Glutamatergic neuron (in vitro differentiated cells): ENCODE measurements around the gene TNFSF12. TPM values are rescaled to one million over a fixed set of nuclear protein-coding genes. Genes with fewer than 3 reads are reported as not detected.
"Not testable (repeated sequence)": the region's sequence is repeated elsewhere in the genome, so short reads cannot be mapped to it uniquely, and the experiment has no call there.

Experiments used
- DNase-seq: peaks from one replicate; pipeline ENCODE4 v3.0.0; 2022
- H3K27ac Mint-ChIP-seq: one replicate; pipeline ENCODE4 v1.8.0; 2020; ENCODE audit warnings: mild to moderate bottlenecking, mixed read lengths, inconsistent platforms; ENCODE audit not compliant: unreplicated experiment
- H3K27me3 Mint-ChIP-seq: one replicate; pipeline ENCODE4 v1.8.0; 2020; ENCODE audit warnings: mild to moderate bottlenecking, moderate library complexity, mixed read lengths, inconsistent platforms; ENCODE audit not compliant: unreplicated experiment
- H3K36me3 Mint-ChIP-seq: one replicate; pipeline ENCODE4 v1.8.0; 2020; ENCODE audit warnings: mild to moderate bottlenecking, mixed read lengths, inconsistent platforms; ENCODE audit not compliant: unreplicated experiment
- H3K4me1 Mint-ChIP-seq: one replicate; pipeline ENCODE4 v1.8.0; 2020; ENCODE audit warnings: mild to moderate bottlenecking, low read depth, mixed read lengths, inconsistent platforms; ENCODE audit not compliant: unreplicated experiment
- H3K4me3 Mint-ChIP-seq: one replicate; pipeline ENCODE4 v1.8.0; 2020; ENCODE audit warnings: mild to moderate bottlenecking, mixed read lengths, inconsistent platforms; ENCODE audit not compliant: unreplicated experiment
- H3K9me3 Mint-ChIP-seq: one replicate; pipeline ENCODE4 v1.8.0; 2020; ENCODE audit warnings: mild to moderate bottlenecking, moderate library complexity, mixed read lengths, inconsistent platforms; ENCODE audit not compliant: unreplicated experiment
- total RNA-seq: library from RNA; stranded (reverse); fragmentation: NEBNext Ultra II Directional; extraction: Animal tissue kit (Norgen Biotek cat#: 25700); gene quantifications from one replicate; pipeline ENCODE4 v1.2.1, GENCODE V29; 2021; ENCODE audit not compliant: unreplicated experiment
- TF ChIP-seq, protein P1 (sequence below): fragments of 200-600 bp; sonication (generic); IDR thresholded peaks from one replicate; pipeline ENCODE4 v1.5.0; 2021; ENCODE audit not compliant: partially characterized antibody, unreplicated experiment

TNFSF12 gene
- total RNA-seq, 1 donor from 2014 or later: 0.83 TPM

DNA sequence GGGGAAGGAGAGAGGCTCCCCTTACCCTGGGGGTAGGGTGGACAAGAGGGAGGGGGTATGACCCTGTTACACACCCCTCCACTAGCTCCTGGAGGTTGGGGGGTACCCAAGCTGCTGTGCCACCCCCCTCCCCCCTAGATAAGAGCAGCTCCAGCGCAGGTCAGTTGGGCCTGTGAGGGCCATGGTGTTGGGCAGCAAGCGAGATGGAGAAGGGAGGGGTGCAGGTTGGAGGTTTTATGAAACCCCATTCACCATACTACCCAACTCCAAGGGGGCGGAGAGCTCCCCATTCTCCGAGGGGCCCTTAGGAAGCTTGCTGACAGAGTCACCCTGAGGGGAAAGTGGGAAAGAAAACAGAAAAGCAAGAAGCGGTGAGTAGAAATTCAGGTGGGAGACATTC is 42.7 kb downstream of the TNFSF12 start:
- no peak for DNase-seq
- TF ChIP-seq, protein P1, sequence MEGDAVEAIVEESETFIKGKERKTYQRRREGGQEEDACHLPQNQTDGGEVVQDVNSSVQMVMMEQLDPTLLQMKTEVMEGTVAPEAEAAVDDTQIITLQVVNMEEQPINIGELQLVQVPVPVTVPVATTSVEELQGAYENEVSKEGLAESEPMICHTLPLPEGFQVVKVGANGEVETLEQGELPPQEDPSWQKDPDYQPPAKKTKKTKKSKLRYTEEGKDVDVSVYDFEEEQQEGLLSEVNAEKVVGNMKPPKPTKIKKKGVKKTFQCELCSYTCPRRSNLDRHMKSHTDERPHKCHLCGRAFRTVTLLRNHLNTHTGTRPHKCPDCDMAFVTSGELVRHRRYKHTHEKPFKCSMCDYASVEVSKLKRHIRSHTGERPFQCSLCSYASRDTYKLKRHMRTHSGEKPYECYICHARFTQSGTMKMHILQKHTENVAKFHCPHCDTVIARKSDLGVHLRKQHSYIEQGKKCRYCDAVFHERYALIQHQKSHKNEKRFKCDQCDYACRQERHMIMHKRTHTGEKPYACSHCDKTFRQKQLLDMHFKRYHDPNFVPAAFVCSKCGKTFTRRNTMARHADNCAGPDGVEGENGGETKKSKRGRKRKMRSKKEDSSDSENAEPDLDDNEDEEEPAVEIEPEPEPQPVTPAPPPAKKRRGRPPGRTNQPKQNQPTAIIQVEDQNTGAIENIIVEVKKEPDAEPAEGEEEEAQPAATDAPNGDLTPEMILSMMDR: no peak
- Mint-ChIP-seq H3K36me3 (no peaks in the 10 kb centered on the region), H3K4me3 (no peak overlapping the region), H3K27ac (no peak overlapping the region), H3K27me3 (peaks cover 7% of the 10 kb centered on the region), H3K9me3 (peaks cover 1% of the 10 kb centered on the region), H3K4me1 (peaks cover 15% of the 10 kb centered on the region)

DNA sequence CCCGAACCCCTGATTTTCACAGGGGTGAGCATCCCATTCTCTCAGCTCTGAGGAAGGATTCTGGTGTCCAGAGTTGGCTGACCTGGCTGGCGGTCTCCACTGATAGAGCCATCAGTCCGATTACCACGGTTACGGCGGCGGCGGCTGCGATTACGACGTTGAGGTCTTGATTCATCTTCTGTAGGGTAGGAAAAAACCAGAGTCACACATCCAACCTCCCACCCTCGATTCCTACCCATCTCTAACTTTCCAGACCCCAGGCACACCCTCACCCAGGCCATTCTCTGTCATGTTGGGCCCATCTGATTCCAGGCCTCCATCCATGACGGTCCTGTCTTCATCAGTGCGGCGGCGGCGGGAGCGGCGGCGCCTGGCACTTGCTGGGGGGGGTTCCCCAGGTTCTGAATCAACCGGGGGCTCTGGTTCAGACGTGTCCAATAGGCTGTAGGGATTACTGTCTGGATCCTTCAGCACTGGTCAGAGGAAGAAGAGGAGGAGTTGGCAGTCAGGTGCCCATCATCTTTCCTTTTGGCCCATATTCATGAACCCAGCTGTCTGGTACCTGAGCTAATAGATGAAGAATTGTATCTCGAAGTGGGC is 43.7 kb downstream of the TNFSF12 start:
- no peak for DNase-seq
- TF ChIP-seq, protein P1: no peak
- Mint-ChIP-seq H3K9me3 (peaks cover 1% of the 10 kb centered on the region), H3K27ac (no peak overlapping the region), H3K36me3 (no peaks in the 10 kb centered on the region), H3K4me1 (peaks cover 15% of the 10 kb centered on the region), H3K27me3 (peaks cover 7% of the 10 kb centered on the region), H3K4me3 (no peak overlapping the region)

DNA sequence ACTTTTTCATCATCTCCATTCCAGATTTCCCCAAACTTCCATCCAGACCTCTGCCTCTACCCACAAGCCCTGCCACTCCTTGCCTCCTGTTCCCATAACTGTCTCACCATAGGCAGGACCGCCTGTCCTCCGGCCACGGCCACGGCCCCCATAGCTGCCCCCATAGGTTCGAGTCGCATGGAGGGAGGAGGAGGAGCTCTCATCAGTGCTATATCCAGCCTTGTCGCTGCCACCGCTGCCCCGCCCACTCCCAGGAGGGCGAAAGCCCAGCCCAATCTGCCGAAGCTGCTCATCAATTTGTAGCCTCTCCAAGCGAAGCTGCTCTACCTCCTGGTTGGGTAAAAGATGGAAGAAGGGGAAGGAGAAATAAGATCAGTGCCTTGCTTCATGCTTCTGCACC is 44.4 kb downstream of the TNFSF12 start:
- TF ChIP-seq, protein P1: no peak
- H3K27ac Mint-ChIP-seq: peak overlapping the region; percentile 34
- peak overlapping the region; percentile 17 for H3K4me3 Mint-ChIP-seq
- peaks cover 15% of the 10 kb centered on the region for H3K4me1 Mint-ChIP-seq
- peaks cover under 1% of the 10 kb centered on the region for H3K36me3 Mint-ChIP-seq
- peak; percentile 64 for DNase-seq
- peaks cover 7% of the 10 kb centered on the region for H3K27me3 Mint-ChIP-seq
- no peaks in the 10 kb centered on the region for H3K9me3 Mint-ChIP-seq

DNA sequence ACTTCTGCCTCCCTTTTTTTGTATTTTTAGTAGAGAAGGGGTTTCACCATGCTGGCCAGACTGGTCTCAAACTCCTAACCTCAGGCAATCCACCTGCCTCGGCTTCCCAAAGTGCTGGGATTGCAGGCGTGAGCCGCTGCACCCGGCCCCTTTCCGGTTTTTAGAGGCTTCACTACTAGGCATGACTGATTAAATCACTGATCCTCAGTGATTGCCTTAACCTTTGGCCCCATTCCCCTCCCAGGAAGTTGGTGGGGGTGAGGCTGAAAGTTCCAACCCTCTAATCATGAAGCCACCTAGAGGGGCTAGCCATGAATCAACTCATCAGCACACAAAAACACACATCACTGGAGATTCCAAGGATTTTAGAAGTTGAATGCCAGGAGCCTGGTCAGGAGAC is 48.7 kb downstream of the TNFSF12 start:
- not testable (repeated sequence) for DNase-seq, H3K27me3 Mint-ChIP-seq, H3K4me3 Mint-ChIP-seq, H3K9me3 Mint-ChIP-seq, H3K27ac Mint-ChIP-seq, H3K36me3 Mint-ChIP-seq
- H3K4me1 Mint-ChIP-seq: peaks cover 13% of the 10 kb centered on the region

DNA sequence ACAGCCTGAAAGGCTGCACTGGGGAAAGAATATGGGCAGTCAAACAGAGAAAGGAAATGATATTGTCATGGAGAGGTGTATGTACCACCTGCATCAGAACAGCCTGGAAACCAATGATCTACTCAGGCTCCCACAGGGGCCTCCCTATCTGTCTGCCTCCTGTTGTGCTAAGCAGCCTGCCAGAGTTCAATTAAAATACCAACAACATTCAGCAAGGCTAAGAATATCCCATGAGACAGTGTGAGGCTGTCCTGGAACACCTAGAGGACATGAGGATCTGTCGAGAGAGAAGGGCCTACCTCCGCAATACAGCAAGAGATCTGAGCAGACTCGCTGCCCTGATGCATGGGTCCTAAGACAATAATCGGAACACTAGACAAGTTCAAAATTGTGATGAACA is 57.4 kb downstream of the TNFSF12 start:
- peak overlapping the region; percentile 63 for H3K27ac Mint-ChIP-seq
- TF ChIP-seq, protein P1: no peak
- peaks cover 3% of the 10 kb centered on the region for H3K9me3 Mint-ChIP-seq
- H3K36me3 Mint-ChIP-seq: peaks cover 10% of the 10 kb centered on the region
- peak overlapping the region; percentile 63 for H3K4me3 Mint-ChIP-seq
- no peak for DNase-seq
- no peaks in the 10 kb centered on the region for H3K27me3 Mint-ChIP-seq
- H3K4me1 Mint-ChIP-seq: peaks cover 5% of the 10 kb centered on the region

Other genes starting within 250 kb of the TNFSF12 start
- gene EIF5A, start 241.4 kb upstream of the TNFSF12 start, total RNA-seq: 347 TPM
- 98.3 TPM for gene GPS2, start 233.7 kb upstream of the TNFSF12 start, total RNA-seq
- gene NEURL4, start 219.7 kb upstream of the TNFSF12 start, total RNA-seq: 97.6 TPM
- gene ACAP1, start 212.5 kb upstream of the TNFSF12 start, total RNA-seq: not detected
- 2.2 TPM for gene KCTD11, start 196.9 kb upstream of the TNFSF12 start, total RNA-seq
- gene TMEM95, start 193.9 kb upstream of the TNFSF12 start, total RNA-seq: not detected
- gene TNK1, start 168.0 kb upstream of the TNFSF12 start, total RNA-seq: 0.34 TPM
- 78.1 TPM for gene PLSCR3, start 154.5 kb upstream of the TNFSF12 start, total RNA-seq
- gene TMEM256, start 145.0 kb upstream of the TNFSF12 start, total RNA-seq: 51.6 TPM
- 90.8 TPM for gene NLGN2, start 141.2 kb upstream of the TNFSF12 start, total RNA-seq
- not detected for gene SPEM1, start 128.7 kb upstream of the TNFSF12 start, total RNA-seq
- not detected for gene SPEM2, start 123.4 kb upstream of the TNFSF12 start, total RNA-seq
- not detected for gene SPEM3, start 120.2 kb upstream of the TNFSF12 start, total RNA-seq
- 0.42 TPM for gene TMEM102, start 113.6 kb upstream of the TNFSF12 start, total RNA-seq
- gene FGF11, start 109.5 kb upstream of the TNFSF12 start, total RNA-seq: 4.8 TPM
- gene CHRNB1, start 104.0 kb upstream of the TNFSF12 start, total RNA-seq: 16.4 TPM
- gene ZBTB4, start 69.4 kb upstream of the TNFSF12 start, total RNA-seq: 25.1 TPM
- 0.34 TPM for gene SLC35G6, start 67.6 kb upstream of the TNFSF12 start, total RNA-seq
- gene POLR2A, start 64.7 kb upstream of the TNFSF12 start, total RNA-seq: 200 TPM
- gene TNFSF13, start 9.7 kb downstream of the TNFSF12 start, total RNA-seq: not detected
- gene SENP3, start 12.9 kb downstream of the TNFSF12 start, total RNA-seq: 66.4 TPM
- not detected for gene CD68, start 30.6 kb downstream of the TNFSF12 start, total RNA-seq
- gene MPDU1, start 34.8 kb downstream of the TNFSF12 start, total RNA-seq: 60.2 TPM
- gene SOX15, start 41.0 kb downstream of the TNFSF12 start, total RNA-seq: 1.7 TPM
- 108 TPM for gene FXR2, start 65.8 kb downstream of the TNFSF12 start, total RNA-seq
- 97.3 TPM for gene SAT2, start 78.8 kb downstream of the TNFSF12 start, total RNA-seq
- not detected for gene SHBG, start 81.1 kb downstream of the TNFSF12 start, total RNA-seq
- 11.3 TPM for gene ATP1B2, start 101.9 kb downstream of the TNFSF12 start, total RNA-seq
- gene TP53, start 138.4 kb downstream of the TNFSF12 start, total RNA-seq: 38.2 TPM
- 19.5 TPM for gene WRAP53, start 139.4 kb downstream of the TNFSF12 start, total RNA-seq
- gene EFNB3, start 156.1 kb downstream of the TNFSF12 start, total RNA-seq: 17.9 TPM
- gene DNAH2, start 168.7 kb downstream of the TNFSF12 start, total RNA-seq: 0.07 TPM